Activated naive CD4-positive, alpha-beta T cell treated with anti-CD3 and anti-CD28 coated beads, Interleukin-2, amount 50 U/mL, for 16 hours (primary cell): ENCODE data around the gene CYP2A6.
"Not testable (repeated sequence)": the region's sequence is repeated elsewhere in the genome, so short reads cannot be mapped to it uniquely, and the experiment has no call there.

Experiments
- DNase-seq: peaks from one replicate; pipeline ENCODE4 v3.0.0-alpha.2; 2020

Gene CYP2A6, protein sequence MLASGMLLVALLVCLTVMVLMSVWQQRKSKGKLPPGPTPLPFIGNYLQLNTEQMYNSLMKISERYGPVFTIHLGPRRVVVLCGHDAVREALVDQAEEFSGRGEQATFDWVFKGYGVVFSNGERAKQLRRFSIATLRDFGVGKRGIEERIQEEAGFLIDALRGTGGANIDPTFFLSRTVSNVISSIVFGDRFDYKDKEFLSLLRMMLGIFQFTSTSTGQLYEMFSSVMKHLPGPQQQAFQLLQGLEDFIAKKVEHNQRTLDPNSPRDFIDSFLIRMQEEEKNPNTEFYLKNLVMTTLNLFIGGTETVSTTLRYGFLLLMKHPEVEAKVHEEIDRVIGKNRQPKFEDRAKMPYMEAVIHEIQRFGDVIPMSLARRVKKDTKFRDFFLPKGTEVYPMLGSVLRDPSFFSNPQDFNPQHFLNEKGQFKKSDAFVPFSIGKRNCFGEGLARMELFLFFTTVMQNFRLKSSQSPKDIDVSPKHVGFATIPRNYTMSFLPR

DNA sequence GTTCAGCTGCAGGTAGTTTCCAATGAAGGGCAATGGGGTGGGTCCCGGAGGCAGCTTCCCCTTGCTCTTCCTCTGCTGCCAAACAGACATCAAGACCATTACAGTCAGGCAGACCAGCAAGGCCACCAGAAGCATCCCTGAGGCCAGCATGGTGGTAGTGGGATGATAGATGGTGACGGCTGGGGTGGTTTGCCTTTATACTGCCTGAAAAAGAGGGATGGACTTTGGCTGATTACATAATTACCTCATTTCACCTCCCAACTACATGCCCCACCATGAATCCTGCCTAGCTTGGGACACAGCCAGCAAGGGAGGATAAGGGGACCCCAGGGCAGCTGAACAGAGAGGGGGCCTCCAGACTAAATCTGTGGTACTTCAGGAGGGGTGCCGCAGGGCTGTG, at the start of gene CYP2A6:
TSS of gene CYP2A6 (minus strand) at position 171 of the 400 bp plus-strand sequence. CDS start at position 150, 21 bp downstream.
- not testable (repeated sequence) for DNase-seq

DNA sequence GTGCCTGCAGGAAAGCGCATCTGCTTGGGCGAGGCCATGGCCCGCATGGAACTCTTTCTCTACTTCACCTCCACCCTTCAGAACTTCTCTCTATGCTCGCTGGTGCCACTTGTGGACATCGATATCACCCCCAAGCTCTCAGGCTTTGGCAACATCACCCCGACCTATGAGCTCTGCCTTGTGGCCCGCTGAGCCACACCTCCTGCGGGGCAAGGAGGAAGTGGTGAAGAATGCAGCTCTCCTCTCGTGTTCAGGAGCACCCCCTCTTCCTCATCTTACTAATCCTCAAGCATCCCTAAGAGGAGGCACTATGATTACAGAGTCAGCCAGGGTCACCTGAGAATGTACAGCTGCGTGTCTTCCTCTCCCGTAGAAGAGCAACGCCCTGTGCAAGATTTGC, 49.7 kb upstream of the CYP2A6 start:
- not testable (repeated sequence) for DNase-seq

DNA sequence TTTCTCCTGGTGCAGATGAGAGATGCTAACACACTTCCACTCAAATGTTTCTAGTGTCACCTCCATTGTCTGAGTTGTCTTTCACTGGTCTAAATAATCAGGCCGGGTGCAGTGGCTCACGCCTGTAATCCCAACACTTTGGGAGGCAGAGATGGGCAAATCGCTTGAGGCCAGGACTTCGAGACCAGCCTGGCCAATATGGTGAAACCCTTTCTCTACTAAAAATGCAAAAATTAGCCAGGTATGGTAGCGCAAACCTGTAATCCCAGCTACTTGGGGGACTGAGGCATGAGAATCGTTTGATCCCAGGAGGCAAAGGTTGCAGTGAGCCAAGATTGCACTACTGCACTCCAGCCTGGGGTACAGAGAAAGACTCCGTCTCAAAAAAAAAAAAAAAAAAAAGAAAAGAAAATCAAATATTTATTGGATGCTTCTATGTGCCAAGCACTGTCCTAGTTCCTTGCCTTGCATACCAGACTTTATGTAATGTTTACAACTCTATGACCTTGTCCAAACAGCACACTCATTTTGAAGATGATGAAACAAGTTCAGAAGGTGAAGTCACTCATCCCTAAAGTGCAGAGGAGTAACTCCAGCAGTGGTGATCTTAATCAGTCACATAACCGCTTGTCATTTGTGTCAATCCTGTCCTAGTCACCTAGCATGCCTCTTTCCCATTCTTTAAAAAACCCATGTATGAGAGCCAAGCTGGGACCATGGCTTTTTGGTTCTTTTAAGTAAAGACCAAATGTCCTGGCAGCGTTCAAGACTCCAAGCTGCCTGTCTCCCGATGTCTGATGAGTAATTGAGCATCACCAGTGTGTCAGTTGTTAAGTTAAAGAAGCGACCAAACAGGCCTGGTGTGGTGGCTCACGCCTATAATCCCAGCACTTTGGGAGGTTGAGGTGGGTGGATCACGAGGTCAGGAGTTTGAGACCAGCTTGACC, 46.9 kb upstream of the CYP2A6 start:
- DNase-seq: not testable (repeated sequence)

DNA sequence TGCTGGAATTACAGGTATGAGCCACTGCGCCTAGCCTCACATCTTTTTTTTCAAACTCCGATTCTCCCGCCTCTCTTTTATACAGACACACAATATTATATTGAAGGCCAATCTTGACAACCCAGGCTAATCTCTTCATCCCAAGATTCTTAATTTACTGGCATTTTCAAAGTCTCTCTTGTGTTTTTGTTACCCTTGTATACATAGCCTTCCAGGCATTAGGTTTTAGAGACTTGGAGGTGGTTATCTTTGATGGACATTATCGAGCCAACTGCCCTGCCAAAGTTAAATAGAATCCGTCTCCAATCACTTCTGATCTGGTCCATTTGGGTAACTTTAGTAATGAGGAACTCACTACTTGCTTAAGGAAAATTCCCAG, 46.2 kb upstream of the CYP2A6 start:
- DNase-seq: no peak

DNA sequence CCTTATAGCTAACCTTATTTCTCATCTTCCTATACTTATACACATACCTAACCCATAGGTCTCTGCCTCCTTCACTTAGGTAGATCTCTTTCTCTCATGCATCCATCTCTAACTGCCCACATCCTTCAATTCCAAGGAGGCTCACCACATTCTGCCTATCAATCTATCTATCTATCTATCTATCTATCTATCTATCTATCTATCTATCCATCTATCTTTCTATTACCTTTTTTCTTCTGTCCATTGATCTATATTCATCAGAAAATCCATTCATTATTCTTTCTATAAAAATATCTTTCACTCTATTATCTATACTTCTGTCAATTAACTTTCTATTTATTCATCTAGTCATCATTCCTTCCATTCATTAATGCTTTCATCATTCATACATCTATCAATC, 42.9 kb upstream of the CYP2A6 start:
- DNase-seq: no peak

DNA sequence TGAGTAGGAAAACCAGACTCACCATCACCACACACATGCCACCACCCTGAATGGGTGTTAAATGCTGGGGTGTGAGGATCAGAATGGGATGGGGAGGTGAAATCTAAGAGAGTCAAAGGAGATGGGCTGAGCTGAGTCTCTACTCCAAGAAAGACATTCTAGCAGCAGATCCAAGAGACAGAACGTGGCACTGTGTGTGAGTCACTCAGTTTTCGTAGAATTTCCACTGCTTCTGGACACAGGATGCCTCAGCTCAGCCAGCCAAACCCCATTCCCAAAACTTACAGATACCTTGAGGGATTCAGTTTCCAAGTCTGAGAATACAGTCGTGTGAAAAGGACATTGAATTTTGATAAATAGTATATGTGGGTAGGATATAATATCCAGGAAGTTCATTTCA, 39.1 kb upstream of the CYP2A6 start:
- no peak for DNase-seq

DNA sequence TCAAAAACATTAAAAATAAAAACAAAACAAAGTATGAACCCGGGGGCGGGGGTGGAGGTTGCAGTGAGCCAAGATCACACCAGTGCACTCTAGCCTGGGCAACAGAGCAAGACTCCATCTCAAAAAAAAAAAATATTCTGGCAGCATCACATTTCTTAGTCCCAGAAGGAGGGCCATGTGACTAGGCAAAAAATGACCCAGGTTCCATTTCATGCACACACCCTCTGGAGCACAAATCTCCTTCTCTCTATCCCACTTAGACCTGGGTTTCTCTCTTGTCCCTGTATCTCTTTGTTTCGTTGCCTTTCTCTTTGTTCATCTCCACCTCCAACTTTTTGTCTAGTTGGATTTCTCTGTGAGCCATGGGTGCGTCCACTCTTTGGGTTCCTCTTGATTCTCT, 37.9 kb upstream of the CYP2A6 start:
- no peak for DNase-seq

DNA sequence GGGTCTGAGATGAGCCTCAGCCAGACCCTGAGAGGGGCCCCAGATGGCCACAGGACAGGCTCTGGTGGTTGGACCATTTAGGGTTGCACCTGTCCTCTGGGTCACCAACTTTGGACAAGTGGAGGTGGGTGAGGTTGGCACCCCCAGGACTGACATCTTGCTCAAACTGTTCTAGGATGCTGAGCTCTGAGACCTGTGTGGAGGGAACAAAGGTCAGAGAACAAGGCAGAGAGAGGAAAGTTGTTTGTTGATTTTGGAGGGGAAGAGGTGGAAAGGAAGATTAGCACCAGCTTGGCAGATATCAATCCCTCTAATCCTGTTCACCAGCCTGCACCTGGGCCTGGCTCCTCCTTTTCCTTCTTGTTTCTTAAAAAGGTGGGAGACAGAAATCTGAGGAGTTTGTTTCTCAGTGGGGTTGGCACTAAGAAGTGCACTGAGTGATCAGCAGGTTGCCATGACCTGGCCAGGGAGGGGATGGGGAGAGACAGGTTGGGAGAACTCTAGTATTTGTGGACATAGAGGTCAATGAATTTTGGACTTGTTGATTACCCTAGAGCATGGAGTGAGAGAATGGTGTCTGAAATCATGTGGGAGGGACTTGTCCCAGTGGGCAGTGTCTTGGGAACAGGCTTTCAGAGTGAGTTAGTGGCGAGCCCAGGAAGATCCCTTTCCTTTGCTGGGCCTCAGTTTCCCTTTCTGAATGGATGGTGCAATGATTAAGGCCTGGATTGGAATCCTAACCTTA, 34.1 kb upstream of the CYP2A6 start:
- DNase-seq: not testable (repeated sequence)

DNA sequence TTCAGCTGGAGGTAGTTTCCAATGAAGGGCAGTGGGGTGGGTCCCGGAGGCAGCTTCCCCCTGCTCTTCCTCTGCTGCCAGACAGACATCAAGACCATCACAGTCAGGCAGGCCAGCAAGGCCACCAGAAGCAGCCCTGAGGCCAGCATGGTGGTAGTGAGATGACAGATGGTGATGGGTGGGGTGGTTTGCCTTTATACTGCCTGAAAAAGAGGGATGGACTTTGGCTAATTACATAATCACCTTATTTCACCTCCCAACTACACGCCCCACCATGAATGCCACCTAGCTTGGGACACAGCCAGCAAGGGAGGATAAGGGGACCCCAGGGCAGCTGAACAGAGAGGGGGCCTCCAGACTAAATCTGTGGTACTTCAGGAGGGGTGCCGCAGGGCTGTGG, 31.8 kb upstream of the CYP2A6 start, which contains the start of gene CYP2A7:
TSS of gene CYP2A7 (minus strand) at position 170 of the 400 bp plus-strand sequence. CDS start at position 149, 21 bp downstream.
- DNase-seq: not testable (repeated sequence)

DNA sequence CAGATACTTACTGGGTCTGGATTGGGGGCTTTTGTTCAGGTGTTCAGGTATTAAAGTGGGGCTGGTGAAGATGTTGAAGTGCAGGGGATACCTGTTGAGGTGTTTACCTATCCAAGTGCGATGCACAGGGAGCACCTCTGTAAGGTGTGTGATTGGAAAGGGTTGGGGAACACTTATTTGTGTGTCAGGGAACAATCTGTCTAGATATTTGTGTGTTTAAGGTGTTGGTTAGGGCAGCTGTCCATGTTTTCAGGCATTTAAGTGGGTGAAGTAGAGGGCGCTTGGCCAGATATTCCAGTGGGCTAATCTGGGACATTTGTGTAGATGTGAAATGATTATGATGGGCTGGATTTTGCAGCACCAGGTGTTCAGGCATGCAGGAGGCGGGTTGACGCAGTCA, 29.1 kb upstream of the CYP2A6 start:
- DNase-seq: not testable (repeated sequence)

DNA sequence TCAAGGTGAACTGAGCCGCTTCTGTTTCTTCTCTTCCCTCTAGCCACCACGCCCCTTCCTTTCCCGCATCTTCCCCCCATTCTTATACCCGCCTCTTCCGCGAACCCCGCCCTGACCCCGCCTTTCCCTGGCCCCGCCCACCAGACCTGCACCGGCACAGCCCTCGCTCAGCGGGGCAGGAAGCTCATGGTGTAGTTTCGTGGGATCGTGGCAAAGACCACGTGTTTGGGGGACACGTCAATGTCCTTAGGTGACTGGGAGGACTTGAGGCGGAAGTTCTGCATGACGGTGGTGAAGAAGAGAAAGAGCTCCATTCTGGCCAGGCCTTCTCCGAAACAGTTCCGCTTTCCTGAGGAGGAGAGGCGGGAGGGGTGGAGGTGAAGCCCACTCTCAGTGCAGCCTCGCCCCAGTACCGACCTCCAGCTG, 25.3 kb upstream of the CYP2A6 start:
- DNase-seq: peak; percentile 92

DNA sequence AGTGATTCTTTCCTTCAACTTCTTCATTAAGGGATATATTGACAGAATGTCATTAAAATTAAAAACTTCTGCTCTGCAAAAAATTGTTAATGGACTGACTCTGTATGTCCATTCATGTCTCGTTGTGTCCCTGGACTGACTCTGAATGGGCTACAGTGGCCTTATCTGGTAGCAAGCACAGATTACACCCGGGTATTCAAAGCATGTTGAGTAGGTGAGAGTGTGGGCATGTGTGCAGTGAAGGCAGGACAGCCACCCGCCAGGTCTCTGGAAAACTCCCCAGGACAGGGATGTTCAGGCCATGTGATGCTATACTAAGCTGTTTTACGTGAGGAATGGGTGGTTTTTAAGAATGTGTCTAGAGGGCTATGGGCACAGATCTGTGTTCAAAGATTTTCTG, 24.6 kb upstream of the CYP2A6 start:
- DNase-seq: not testable (repeated sequence)

DNA sequence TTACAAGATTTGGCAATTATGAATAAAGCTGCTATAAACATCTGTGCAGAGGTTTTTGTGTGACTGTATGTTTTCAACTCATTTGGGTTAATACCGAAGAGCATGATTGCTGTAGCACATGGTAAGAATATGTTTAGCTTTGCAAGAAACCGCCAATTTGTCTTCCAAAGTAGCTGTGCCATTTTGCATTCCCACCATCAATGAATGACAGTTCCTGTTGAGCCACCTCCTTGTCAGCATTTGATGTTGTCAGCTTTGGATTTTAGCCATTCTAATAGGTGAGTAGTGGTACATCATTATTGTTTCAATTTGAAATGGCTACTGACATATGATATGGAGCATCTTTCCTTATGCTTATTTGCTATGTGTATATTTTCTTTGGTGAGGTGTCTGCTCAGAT, 23.6 kb upstream of the CYP2A6 start:
- DNase-seq: not testable (repeated sequence)

DNA sequence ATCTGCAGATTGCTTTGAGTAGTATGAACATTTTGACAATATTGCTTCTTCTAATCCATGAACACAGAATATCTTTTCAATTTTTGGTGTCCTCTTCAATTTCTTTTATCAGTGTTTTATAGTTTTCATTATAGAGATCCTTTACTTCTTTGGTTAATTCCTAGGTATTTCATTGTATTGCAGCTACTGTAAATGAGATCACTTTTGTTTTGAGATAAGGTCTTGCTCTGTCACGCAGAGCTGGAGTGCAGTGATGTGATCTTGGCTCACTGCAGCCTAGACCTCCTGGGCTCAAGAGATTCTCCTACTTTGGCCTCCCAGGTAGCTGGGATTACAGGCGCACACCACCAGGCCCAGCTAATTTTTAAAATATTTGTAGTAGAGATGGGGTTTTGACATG, 22.0 kb upstream of the CYP2A6 start:
- DNase-seq: no peak

DNA sequence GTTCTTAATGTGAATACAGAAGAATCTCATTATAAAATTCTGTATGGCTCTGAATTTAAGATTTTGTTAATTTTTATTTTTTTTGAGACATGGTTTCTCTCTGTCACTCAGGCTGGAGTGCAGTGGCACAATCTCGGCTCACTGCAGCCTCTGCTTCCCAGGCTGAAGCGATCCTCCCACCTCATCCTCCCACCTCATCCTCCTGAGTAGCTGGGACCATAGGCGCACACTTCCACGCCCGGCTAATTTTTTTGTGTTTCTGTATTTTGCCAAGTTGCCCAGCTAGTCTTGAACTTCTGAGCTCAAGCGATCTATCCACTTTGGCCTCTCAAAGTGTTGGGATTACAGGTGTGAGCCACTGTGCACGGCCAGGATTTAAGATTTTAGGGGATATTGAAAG, 17.5 kb upstream of the CYP2A6 start:
- no peak for DNase-seq

DNA sequence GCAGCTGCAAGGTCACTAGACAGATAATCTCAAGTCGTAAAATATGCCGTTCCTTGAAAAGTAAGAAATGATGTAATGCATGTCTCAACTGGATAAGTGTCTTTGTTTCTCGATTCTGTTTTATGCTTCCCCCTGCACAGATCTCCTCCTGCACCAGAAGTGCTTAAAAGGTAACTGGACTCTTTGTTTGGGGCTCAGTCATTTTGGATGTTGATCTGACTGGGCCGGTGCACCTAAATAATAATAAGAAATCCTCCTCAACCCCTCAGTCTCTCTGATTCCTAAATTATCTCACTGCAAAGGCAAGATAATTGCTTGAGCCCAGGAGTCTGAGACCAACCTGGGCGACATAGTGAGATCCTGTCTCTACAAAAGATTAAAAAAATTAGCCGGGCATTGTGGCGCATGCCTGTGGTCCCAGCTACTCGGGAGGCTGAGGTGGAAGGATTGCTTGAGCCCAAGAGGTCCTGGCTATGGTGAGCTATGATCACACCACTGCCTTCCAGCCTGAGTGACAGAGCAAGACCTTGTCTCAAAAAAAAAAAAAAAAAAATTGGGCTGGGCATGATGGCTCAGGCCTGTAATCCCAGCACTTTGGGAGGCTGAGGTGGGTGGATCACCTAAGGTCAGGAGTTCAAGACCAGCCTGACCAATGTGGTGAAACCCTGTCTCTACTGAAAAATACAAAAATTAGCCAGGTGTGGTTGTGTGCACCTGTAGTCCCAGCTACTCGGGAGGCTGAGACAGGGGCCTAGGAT, 14.7 kb upstream of the CYP2A6 start:
- not testable (repeated sequence) for DNase-seq

DNA sequence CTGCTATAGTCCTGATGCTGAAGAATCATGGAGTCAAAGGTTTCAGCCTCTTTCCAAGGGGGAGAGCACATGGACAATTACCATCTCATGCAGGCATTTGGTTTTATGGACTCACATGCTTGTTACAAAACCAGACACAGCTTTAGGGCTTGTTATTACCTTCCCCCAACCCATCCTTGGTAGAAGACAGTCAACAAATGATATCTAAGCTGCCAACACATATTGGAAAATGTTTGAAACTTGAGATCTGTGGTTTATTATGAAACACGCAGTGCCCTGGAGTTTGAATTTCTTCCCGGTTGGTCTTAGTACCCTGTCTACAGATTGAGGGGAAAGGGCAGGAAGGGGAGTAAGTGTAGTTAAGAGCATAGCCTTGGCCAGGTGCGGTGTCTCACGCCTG, 12.5 kb upstream of the CYP2A6 start:
- no peak for DNase-seq

DNA sequence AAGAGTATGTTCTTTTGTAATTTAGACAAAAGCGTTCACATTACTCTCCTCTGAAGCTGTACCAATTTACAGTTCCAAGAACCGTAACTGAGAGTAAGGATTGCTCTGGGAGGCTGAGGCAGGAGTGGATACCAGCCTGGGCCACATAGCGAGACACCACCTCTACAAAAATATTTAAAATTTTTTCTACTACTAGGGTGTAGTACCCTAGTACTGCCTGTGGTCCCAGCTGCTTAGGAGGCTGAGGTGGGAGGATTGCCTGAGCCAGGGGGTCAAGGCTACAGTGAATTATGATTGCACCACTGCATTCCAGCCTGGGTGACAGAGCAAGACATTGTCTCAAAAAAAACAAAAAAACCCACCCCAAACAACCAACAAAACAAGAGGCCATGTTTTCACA, 12.1 kb upstream of the CYP2A6 start:
- DNase-seq: no peak

DNA sequence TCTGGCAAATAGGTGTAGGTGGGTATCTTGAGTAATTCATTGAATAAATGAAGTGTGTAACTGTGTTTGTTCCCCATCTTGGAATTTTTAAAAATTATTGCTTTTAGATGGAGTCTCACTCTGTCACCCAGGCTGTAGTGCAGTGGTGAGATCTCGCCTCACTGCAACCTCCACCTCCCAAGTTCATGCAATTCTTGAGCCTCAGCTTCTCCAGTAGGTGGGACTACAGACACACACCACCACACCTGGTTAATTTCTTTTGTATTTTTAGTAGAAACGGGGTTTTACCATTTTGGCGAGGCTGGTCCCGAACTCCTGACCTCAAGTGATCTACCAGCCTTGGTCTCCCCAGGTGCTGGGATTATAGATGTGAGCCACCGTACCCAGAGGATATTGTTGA, 7.9 kb upstream of the CYP2A6 start:
- no peak for DNase-seq

DNA sequence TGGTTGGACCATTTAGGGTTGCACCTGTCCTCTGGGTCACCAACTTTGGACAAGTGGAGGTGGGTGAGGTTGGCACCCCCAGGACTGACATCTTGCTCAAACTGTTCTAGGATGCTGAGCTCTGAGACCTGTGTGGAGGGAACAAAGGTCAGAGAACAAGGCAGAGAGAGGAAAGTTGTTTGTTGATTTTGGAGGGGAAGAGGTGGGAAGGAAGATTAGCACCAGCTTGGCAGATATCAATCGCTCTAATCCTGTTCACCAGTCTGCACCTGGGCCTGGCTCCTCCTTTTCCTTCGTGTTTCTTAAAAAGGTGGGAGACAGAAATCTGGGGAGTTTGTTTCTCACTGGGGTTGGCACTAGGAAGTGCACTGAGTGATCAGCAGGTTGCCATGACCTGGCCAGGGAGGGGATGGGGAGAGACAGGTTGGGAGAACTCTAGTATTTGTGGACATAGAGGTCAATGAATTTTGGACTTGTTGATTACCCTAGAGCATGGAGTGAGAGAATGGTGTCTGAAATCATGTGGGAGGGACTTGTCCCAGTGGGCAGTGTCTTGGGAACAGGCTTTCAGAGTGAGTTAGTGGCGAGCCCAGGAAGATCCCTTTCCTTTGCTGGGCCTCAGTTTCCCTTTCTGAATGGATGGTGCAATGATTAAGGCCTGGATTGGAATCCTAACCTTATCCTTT, 2.4 kb upstream of the CYP2A6 start:
- DNase-seq: not testable (repeated sequence)

DNA sequence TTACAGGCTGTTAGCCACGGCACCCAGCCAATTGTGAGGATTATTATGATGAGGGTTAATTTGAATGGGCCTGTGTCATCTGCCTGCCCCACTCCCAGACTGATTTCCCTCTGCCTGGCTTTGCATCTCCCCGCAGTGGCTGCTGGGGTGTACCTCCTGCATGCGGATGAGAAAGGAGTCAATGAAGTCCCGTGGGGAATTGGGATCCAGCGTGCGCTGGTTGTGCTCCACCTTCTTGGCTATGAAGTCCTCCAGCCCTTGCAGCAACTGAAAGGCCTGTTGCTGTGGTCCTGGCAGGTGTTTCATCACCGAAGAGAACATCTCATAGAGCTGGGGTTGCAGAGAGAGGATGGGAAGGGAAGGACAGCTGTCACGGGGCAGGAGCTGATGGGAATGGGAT, 3.5 kb downstream of the CYP2A6 start:
- not testable (repeated sequence) for DNase-seq
